Ecto neural progenitor cell (in vitro differentiated cells): Measurements from ENCODE around the gene KRT6C.
"Not testable (repeated sequence)": the region's sequence is repeated elsewhere in the genome, so short reads cannot be mapped to it uniquely, and the experiment has no call there.

Source experiments
- DNase-seq: peaks from one replicate; pipeline ENCODE4 v3.0.0-alpha.2; 2018; ENCODE audit warnings: low spot score

The KRT6C gene

GRCh38 chr12:52499806-52500560 is 26.4 kb upstream of the KRT6C start:
- DNase-seq = no peak

GRCh38 chr12:52498946-52499345 is 25.3 kb upstream of the KRT6C start:
- DNase-seq = no peak

- no peak for DNase-seq
These were observed 24.4 kb upstream of the KRT6C start for GRCh38 chr12:52497975-52498374.

GRCh38 chr12:52496590-52497071 is 23.0 kb upstream of the KRT6C start:
- no peak for DNase-seq

GRCh38 chr12:52496054-52496453 is 22.4 kb upstream of the KRT6C start:
- no peak for DNase-seq

- no peak for DNase-seq
These were observed 21.8 kb upstream of the KRT6C start for GRCh38 chr12:52495389-52495788.

- DNase-seq = no peak
These were observed 20.9 kb upstream of the KRT6C start for GRCh38 chr12:52494518-52494917.

GRCh38 chr12:52494100-52494499 is 20.5 kb upstream of the KRT6C start:
- DNase-seq = no peak

- no peak for DNase-seq
These were observed 19.6 kb upstream of the KRT6C start, which contains the start of gene KRT6A for GRCh38 chr12:52493172-52493571. Gene KRT6A (minus strand): TSS chr12:52493257. CDS start chr12:52493188, 69 bp downstream.

- DNase-seq = not testable (repeated sequence)
These were observed 18.8 kb upstream of the KRT6C start for GRCh38 chr12:52492405-52492804.

GRCh38 chr12:52491495-52491894 is 17.9 kb upstream of the KRT6C start:
- DNase-seq = not testable (repeated sequence)

- no peak for DNase-seq
These were observed 15.1 kb upstream of the KRT6C start for GRCh38 chr12:52488736-52489135.

GRCh38 chr12:52487744-52488443 is 14.3 kb upstream of the KRT6C start:
- not testable (repeated sequence) for DNase-seq

GRCh38 chr12:52487211-52487610 is 13.6 kb upstream of the KRT6C start:
- DNase-seq = no peak

GRCh38 chr12:52486166-52487105 is 12.8 kb upstream of the KRT6C start:
- no peak for DNase-seq

- no peak for DNase-seq
These were observed 6.5 kb upstream of the KRT6C start for GRCh38 chr12:52480073-52480472.

GRCh38 chr12:52477651-52478050 is 4.0 kb upstream of the KRT6C start:
- DNase-seq = no peak

- no peak for DNase-seq
These were observed 607 bp upstream of the KRT6C start for GRCh38 chr12:52474212-52474611.

GRCh38 chr12:52469853-52470252 is 3.8 kb downstream of the KRT6C start:
- no peak for DNase-seq

GRCh38 chr12:52464897-52465296 is 8.7 kb downstream of the KRT6C start:
- no peak for DNase-seq

GRCh38 chr12:52461693-52462092 is 11.9 kb downstream of the KRT6C start:
- no peak for DNase-seq

- DNase-seq = no peak
These were observed 14.7 kb downstream of the KRT6C start for GRCh38 chr12:52458861-52459260.
